HG02798 (cell line): ENCODE measurements around the gene SRGAP2B.
"Not testable (repeated sequence)": the region's sequence is repeated elsewhere in the genome, so short reads cannot be mapped to it uniquely, and the experiment has no call there.

Source experiments
- ATAC-seq: cut with Tn5 transposase; IDR thresholded peaks from one replicate; pipeline ENCODE4 v1.9.1; 2021; ENCODE audit warnings: mild to moderate bottlenecking; ENCODE audit not compliant: unreplicated experiment, poor library complexity

SRGAP2B gene

GRCh38 chr1:145000743-145001326, 94.3 kb downstream of the SRGAP2B start:
- not testable (repeated sequence) for ATAC-seq

- ATAC-seq: not testable (repeated sequence)
Observed at GRCh38 chr1:145000074-145000742, 94.9 kb downstream of the SRGAP2B start.

- not testable (repeated sequence) for ATAC-seq
Observed at GRCh38 chr1:144998981-144999273, 96.2 kb downstream of the SRGAP2B start.

DNA sequence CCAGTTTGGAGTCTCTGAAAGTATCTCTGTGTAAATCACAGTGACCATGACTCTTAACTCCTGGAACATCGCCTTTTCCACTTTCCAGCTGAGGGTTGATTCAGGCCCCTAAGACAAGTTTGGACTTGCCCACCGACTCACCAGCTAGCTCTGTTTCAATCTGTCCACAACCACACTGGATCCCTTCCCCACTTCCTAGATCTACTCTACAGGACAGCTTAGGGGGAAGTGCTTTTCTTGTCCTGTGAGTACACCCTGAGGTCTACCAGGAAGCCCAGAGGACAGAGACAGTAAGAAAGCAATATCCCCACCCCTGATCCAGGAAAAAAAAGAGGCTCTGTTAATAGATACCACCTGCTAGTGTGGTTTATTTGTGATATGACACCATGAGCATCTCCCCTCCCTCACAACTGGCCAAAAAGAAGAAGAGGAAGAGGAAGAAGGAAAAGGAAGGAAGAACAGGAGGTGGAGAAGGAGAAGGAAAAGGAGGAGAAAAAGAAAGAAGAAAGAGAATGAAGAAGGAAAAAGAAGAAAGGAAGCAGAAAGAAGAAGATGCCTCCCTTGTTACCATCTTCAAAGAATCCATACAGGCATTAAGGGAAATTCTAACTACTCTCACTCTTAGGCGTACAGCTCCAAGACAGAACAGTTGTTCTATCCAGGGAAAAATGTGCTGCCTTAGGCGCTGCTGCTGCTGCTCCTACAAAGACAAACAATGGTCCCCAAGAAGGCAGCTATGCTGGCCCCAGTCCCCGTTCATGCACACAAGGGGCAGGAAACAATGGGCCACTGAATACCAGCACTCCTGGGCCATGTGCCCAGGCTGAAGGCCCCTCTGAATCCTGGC, 96.8 kb downstream of the SRGAP2B start:
- not testable (repeated sequence) for ATAC-seq

GRCh38 chr1:144995833-144996410, 99.2 kb downstream of the SRGAP2B start:
- not testable (repeated sequence) for ATAC-seq

DNA sequence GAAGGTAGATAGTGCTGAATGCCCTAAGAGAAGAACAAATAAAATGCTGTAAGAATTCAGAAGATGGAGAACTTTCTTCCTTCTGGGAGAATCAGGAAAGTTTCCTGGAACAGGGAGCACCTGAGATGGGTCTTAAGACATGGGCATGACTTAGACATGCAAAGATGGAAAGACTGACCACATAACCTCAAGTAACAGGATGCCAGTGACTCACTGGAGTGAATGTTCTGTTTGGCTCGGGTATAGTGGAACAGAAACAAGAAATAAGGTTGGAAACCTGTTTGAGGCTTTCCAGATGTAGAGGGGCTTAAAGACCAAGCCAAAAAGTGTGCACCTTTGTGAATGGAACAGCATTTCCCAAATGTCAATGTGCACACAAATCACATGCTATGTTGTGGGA, 102.2 kb downstream of the SRGAP2B start:
- not testable (repeated sequence) for ATAC-seq

GRCh38 chr1:144990611-144991010, 104.5 kb downstream of the SRGAP2B start:
- ATAC-seq: not testable (repeated sequence)

DNA sequence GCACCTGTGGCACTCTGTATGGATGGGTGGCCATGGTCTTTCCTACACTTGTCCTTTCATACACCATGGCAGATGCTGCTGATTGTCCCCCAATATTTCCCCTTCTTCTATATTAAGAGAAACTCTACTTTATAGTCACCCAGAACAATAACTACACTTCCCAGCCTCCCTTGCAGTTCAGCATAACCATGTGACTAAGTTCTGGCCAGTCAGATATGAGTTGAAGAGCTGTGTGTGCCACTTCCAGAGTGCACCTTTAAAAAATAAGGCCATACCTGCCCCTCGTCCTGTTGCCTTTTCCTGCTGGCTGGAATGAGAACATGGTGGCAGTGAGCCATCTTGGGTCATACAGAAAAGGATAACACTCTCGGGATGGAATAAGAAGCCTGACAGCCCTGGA, 108.0 kb downstream of the SRGAP2B start:
- not testable (repeated sequence) for ATAC-seq

DNA sequence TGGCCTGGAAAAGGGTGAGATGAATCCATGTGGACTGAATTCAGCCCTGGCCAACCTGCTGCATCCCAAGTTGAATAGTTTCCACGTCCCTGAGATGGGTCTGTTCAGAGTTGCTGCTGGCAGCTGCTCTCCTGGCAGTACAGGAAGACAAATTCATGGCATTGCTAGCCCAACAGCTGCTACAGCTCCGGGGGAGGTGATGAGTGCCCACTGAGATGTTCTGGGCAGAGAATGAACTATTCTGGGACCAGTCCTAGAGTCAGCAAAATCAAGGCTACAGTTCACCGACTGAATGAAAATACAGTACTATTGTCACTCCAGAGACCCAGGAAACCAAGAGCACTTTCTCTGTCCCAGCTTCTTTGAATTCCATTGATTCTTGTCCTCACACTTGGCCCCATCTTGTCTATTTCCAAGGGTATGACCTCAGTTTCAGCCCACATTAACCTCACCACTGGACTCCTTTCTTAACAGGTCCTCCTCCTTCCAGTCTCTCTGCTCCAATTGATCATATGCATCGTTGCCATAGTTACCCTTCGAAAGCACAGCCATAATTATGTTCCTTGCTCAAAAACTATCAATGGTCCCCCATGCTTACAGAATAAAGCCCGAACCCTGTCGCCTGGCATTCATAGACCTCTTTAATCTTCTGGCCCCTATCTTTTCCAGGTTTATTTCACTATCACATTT, 108.8 kb downstream of the SRGAP2B start:
- not testable (repeated sequence) for ATAC-seq

GRCh38 chr1:144985550-144986170, 109.5 kb downstream of the SRGAP2B start:
- ATAC-seq: not testable (repeated sequence)

GRCh38 chr1:144982802-144983525, 112.2 kb downstream of the SRGAP2B start:
- ATAC-seq: not testable (repeated sequence)

DNA sequence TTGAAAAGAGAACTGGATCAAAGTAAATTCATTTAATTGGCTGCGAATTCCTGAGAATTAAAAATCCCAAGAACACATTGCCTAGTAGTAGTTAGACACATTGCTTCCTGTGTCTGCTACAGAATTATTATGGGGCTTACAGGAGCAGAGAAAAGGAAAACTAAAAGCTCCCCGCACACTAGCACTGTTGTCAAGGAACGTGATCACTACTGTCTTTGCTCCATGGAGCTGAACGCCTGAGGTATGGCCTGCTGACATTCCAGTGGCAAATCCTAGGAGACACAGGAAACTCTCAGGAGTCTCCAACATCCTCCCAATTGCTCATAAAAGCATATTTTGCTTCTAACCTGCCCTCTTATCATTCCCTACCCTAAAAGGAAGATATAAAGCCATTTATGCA, 114.0 kb downstream of the SRGAP2B start:
- ATAC-seq: not testable (repeated sequence)

GRCh38 chr1:144979960-144980595, 115.0 kb downstream of the SRGAP2B start:
- ATAC-seq: not testable (repeated sequence)

DNA sequence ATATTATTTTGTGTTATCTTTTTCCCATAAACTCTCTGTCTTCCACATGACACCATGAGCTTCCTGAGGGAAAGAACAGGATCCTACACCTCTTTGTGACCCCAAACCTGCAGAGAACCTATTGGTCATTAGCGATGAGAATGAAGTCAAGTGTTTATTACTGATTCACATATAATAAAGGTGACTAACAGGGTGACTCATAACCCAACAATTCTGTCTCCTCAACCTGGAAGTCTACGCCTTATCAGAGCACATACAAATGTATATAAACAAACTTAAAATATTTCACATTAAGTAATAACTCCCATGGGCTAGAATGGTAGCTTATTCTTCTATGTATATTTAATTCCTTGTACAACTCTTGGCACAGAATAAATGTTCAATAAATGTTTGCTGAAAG, 117.3 kb downstream of the SRGAP2B start:
- not testable (repeated sequence) for ATAC-seq

DNA sequence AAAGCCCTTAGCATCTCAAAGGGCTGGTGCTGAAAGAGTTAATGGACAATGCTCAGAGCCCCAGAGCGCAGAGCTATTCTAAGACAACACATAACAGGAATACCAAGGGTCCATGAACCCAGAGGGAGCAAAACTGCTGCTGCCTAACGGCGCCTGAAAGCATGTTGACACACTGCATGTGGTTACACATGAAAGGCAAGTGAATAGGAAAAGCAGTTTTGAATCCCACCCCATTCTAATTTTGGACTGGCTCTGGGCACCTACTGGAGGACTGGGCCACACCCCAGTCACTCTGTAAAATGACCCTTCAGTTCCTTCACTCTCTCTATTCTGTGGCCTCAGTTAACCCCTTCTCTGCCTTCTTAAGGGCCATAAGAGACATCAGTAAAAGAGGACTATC, 123.2 kb downstream of the SRGAP2B start:
- not testable (repeated sequence) for ATAC-seq

- ATAC-seq: not testable (repeated sequence)
Observed at GRCh38 chr1:144966488-144966887, 128.6 kb downstream of the SRGAP2B start.

DNA sequence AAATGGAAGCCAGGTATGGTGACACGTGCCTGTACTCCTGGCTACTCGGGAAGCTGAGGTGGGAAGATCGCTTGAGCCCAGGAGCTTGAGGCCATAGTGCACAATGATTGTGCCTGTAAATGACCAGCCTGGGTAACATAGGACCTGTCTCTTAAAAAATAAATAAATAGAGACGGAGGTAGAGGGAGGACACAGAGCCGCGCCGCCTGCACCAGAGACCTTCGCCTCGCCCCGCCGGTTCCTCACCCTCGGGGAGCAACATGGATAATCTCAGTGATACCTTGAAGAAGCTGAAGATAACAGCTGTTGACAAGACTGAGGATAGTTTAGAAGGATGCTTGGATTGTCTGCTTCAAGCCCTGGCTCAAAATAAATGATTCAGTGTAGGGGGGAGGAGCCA, 130.4 kb downstream of the SRGAP2B start:
- not testable (repeated sequence) for ATAC-seq

DNA sequence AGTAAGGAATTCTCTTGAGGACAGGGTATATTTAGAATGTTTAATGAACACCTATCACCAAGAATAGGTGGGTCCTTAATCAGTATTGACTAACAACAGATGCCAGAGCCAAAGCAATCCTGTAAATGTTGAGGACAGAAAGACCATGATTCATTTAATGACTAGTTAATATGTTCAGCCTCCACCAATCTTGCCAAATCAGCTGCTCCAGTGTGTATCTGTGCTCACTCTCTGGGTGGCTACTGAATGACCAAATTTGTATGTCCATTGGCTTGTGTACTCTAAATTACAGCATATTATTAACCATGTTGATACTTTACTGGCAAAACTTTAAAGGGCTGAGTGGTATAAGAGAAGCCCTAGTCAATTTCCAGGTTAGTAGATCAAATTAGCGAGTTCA, 130.9 kb downstream of the SRGAP2B start:
- not testable (repeated sequence) for ATAC-seq

DNA sequence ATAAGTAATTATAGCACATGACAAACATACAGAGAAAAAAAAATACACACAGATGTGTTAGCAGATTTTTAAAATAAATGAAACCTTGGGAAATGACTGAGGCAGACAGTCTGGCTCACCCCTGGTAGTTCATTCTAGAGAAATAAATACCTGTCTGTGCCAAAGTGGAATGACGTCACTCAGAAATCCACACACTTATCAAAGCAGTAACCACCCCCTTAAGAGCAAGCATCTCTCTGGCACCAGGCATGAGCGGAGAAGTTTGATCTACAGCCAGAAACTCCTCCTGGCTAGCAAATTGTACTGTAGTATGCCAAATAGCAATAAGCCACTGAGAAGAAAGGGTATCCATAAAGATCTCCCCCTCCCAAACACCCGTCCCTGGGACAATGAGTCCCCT, 131.6 kb downstream of the SRGAP2B start:
- ATAC-seq: not testable (repeated sequence)
